ENCODE data around the gene ARSI.

Gene ARSI

GRCh38 chr5:150289551-150290390 lies 12.9 kb downstream of the ARSI start, which contains the start of gene CAMK2A:
Gene CAMK2A (minus strand): TSS chr5:150289773. CDS start chr5:150289625, 148 bp downstream.
- no peak for DNase-seq

GRCh38 chr5:150288791-150289190 lies 13.9 kb downstream of the ARSI start:
- no peak for DNase-seq

DNA sequence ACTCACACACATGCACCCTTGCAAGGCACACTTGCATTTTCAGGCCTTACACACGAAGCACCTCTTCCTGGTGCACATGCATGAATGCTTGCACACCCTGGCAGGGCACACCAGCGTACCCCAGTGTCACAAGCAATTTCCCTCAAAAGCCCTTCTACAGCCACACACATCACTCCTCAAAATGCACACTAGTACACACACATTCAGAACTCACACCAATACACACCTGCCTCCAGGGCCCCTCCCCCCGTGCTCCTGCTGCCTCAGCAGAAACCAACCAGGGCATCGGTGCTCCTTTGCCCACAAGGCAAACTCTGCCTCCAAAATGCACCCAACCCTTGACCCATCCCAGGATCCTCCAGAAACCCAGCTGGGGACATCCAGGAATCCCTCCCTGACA lies 14.3 kb downstream of the ARSI start:
- DNase-seq: no peak

DNA sequence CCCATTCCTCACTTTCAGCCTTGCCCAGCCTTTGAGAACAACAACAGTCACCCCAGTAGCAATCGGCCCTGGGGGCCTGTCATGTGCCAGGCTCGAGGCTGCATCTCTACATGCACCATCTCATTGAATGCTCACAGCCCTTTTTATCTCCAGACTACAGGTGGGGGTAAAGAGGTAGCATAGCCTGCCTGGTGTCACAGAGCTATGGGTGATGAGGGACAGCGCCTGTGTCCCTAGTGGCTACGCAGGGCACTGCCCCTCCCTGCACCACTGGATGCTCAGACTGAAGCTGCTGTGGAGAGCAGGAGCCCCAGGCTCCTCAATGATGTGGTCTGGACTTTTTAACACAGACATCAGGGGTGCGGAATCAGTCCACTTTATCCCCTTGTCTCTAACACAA lies 15.9 kb downstream of the ARSI start:
- no peak for DNase-seq

DNA sequence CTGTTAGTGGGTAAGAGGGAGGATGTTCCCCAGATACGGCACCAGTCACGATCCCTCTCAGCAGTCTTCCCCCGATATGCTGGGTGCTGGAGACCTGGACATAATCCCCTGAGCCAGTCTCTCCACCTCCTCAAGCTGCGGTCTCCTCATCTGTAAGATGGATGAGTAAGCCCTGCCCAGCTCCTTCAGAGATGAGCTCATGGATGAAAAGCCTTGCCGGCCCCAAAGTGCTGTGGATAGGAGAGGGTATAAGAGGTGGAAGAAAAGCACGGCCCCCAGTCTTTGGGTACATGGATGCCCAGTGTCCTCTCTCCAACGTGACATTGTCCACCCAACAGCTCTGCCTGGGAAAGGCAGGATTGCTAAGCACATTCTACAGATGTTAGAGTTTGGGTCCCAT lies 17.6 kb downstream of the ARSI start:
- DNase-seq: no peak

DNA sequence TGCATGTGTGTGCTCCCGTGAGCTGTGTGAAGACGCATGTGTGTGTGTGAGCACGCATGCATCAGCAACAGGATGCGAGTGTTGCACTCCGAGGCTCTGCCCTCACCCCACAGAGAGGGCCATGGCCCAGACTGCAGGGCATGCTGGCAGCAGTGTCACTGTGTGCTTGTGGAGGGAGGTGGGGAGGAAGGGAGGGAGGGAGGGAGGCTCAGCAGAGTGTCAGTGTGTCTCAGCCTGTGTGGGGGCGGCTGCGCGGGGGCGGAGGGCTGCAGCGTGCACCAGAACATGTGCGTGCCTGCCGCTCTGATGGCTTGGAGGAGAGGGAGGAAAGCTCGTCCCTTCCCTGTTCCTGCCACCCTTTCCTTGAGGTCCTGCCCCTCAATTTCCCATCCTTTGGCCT lies 18.4 kb downstream of the ARSI start:
- DNase-seq: no peak

GRCh38 chr5:150283904-150284303 lies 18.8 kb downstream of the ARSI start:
- no peak for DNase-seq

DNA sequence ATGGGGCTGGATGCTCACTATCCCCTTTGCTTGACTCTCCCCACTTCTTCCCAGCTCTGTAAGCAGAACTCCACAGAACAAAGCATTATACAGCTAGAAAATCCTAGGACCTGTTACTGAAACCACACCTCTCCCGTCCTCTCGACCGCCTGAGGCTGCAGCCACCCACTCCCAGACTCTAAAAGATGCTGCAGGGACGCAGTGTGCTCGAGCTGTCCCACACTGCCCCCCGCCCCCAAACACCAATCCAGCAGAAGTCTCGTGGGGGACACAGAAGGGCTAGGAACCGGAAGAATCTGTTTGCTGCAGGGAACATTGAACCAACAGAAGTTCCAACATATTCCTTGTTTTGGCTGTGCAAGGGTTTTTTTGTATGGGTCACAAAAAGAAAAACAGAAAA lies 20.7 kb downstream of the ARSI start:
- DNase-seq: no peak

- DNase-seq: no peak
Measured at GRCh38 chr5:150279330-150280020, 23.2 kb downstream of the ARSI start.

GRCh38 chr5:150278916-150279315 lies 23.8 kb downstream of the ARSI start:
- no peak for DNase-seq

GRCh38 chr5:150278046-150278730 lies 24.5 kb downstream of the ARSI start:
- no peak for DNase-seq

DNA sequence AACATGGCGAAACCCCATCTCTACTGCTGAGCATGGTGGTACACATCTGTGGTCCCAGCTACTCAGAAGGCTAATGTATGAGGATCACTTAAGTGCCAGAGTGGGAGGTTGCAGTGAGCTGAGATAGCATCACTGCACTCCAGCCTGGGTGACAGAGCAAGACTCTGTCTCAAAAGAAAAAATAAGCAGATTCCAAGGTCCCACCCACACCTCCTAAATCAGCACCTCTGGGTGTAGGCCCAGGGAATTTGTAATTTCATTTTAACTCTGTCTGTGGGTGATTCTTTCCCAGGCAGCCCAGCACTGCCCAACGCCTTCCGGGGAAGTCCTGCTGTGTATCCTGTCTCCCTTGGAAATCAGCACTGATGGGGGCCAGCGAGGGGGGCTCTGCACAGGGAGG lies 25.7 kb downstream of the ARSI start:
- DNase-seq: no peak

DNA sequence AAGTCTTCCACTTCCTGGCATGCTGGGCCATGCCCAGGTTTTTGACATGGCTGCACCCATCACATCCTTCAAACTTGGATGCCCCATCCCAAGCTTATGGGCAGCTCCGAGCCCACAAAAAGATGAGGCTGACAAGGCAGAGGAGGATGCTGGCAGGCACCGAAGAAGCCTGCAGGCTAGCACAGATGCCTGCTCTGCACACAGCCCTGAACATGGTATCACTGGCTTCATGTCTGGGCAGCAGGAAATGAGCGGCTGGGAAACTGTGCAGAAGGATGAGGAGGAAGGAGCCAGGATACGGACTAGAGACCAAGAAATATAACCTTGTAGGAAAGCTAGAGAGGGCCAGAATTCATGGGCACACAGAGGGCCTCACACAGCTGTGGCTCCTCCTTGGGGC lies 27.9 kb downstream of the ARSI start:
- DNase-seq: no peak

GRCh38 chr5:150272531-150272930 lies 30.2 kb downstream of the ARSI start:
- no peak for DNase-seq

GRCh38 chr5:150271923-150272322 lies 30.8 kb downstream of the ARSI start:
- no peak for DNase-seq

GRCh38 chr5:150271296-150271692 lies 31.4 kb downstream of the ARSI start:
- no peak for DNase-seq

DNA sequence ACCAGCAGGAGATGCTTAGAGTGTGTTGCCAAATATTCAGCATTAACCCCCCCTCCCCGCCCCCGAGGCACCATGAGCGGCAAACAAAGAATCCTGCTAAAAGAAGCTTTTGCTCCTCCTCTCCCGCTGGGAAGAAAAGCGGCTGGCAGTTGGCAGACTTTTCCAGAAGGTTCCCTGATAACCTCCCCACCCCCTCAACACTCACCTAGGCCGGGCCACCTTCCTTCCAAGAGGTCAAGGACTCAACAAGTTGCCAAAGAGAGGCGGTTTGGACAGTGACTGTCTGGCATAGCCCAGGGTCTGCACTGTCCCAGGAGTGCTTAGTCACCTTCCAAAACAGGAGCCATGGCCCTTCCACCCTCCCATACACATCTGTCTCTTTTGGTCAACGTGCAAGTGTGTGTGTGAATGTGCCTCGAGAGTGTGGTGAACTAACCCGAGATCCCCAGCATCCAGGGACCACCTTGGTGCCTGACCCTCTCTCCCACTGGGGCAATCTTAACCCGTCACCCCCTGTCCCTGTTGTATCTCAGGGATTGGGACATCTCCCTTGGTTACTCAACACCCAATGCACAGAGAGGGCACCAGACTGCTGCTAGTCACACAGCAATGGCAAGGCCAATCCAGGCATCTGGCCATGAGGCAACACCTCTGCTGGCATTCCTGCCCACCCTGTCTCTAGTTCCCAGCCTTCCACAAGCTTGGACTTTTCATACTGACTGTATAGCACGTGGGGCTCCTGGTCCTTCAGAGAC lies 32.0 kb downstream of the ARSI start:
- DNase-seq: no peak

GRCh38 chr5:150266871-150267291 lies 35.8 kb downstream of the ARSI start:
- DNase-seq: no peak

DNA sequence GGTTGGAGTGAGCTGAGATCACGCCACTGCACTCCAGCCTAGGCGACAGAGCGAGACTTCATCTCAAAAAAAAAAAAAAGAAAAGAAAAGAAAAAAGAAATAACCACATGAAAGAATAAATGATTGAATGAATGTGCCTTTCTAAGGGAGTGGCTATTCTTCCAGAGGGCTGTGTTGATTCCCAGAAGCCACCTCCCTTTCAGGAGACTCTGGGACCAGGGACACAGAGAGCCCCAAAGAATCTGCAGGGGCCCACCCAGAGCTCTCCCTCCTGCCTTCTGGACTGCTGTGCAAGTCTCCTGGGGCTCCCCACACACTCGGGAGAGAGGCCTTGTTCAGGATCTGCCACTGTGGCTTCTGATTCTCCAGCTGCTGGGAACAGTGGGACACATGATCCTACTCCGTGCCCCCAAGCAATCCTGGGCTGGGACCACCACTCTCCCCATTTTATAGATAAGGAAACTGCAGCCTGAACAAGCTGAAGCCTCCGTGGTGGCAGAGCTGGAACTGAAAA lies 36.8 kb downstream of the ARSI start:
- DNase-seq: no peak

- no peak for DNase-seq
Measured at GRCh38 chr5:150264667-150265603, 37.8 kb downstream of the ARSI start.

GRCh38 chr5:150263801-150264621 lies 38.7 kb downstream of the ARSI start:
- DNase-seq: no peak

Measured in NCI-H2107 (cell line).